ENCODE data around the gene HCFC2.

The HCFC2 gene

DNA sequence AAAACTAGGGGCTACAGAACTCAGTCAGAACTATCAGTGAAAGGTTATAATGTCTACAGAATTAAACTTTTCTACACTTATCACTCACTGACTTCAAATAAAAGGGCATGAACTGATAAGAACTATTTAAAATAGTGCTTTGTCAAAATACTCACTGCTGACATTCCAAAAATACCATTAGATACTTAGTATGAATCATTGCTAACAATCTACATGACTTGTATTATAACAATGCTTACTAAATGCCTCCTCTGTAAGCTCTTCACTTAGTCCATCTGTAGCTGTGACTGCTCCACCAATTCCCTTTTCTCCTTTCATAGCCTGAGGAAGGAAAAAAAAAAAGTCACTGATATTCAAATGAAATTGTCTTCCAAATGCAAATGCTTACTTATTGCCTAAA is 56.7 kb downstream of the HCFC2 start:
- peak; percentile 28 for DNase-seq (ENCODE audit: low read depth)

DNA sequence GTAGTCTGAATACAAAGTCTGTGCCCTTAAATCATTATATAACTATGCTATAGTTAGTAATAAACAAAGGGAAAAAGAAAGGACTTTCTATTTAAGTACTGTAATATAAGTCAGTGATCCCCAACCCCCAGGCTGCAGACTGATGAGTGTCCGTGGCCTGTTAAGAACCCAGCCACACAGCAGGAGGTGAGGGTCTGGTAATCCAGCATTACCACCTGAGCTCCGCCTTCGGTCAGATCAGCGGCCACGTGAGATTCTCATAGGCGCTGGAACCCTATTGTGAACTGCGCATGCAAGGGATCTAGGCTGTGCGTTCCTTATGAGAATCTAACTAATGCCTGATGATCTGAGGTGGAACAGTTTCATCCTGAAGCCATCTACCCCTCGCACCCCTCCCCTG is 58.0 kb downstream of the HCFC2 start:
- DNase-seq (ENCODE audit: low read depth): no peak

DNA sequence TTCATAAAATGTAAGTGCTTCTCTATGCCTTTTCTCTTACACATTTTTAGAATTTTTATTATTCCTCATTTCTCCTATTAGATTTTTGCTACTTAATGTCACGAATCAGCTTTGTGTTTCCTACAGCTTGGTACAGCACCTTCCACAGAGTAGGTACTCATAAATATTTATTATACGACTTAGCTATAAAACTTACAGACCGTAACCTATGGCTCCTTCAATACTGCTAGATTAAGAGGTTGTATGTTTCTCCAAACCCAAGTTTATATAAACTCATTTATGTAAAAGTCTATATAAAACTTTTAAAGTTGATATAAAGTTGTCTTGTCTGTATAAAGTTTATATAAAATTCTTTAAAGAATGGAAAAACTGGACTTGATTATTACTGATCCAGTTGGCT is 62.2 kb downstream of the HCFC2 start:
- DNase-seq (ENCODE audit: low read depth): no peak

DNA sequence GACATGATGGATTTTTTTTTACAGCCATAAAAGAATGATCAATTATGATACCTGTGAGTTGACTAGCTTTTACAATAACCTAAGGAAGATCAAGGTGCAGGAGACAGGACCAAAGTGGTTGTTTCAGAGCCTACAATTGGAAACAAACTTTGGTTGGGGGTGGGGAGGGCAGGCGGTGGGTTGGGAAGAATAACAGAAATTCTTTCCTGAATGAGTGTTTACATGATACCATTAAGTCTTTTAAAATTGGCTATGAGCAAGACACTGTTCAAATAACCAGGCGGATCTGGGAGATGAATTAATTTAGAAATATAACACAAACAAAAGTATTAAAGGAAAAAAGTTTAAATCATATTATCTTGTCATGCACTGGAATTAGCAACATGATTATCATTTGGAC is 66.4 kb downstream of the HCFC2 start:
- no peak for DNase-seq (ENCODE audit: low read depth)

DNA sequence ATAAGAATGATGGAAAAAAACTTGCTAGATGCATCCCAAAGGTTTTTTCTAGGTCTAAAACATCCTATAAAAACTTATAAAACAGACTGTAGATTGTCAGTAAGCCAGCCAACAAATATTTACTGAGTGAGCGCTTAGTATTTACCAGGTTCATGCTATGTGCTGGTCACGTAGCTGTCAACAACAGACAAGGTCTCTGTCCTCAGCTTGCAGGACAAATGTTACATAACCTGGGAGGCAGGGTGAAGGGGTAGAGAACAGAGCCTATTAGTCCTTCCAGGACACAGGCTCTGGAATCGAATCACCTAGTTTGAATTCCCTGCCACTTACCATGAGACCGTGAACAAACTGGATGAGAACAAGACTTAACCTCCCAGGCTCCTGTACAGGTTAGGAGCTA is 67.3 kb downstream of the HCFC2 start:
- DNase-seq (ENCODE audit: low read depth): no peak

- DNase-seq (ENCODE audit: low read depth): no peak
These were observed 68.1 kb downstream of the HCFC2 start for GRCh38 chr12:104132351-104132956.

GRCh38 chr12:104133321-104133720 is 69.0 kb downstream of the HCFC2 start:
- DNase-seq (ENCODE audit: low read depth): no peak

DNA sequence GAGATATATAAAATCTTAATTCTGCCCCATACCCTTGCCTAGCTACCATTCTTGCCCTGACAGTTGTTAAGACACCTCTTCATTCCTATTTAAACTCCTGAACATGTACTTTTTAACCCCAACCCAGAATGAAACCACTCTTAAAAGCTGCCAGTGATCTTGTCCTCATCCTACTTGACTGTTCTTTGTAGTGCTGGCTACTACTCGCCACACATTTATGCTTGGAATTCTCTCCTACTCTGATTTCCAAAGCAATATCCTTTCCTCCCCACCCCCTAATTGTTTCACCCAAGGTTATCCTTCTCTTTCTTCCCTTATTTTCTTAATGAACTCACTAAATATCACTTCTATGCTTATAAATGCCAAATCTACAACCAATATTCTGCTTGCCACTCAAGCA is 69.5 kb downstream of the HCFC2 start:
- DNase-seq (ENCODE audit: low read depth): no peak

GRCh38 chr12:104134882-104135281 is 70.6 kb downstream of the HCFC2 start:
- DNase-seq (ENCODE audit: low read depth): no peak

- no peak for DNase-seq (ENCODE audit: low read depth)
These were observed 72.2 kb downstream of the HCFC2 start for GRCh38 chr12:104136577-104136976.

- DNase-seq (ENCODE audit: low read depth): no peak
These were observed 72.9 kb downstream of the HCFC2 start for GRCh38 chr12:104137001-104137901.

DNA sequence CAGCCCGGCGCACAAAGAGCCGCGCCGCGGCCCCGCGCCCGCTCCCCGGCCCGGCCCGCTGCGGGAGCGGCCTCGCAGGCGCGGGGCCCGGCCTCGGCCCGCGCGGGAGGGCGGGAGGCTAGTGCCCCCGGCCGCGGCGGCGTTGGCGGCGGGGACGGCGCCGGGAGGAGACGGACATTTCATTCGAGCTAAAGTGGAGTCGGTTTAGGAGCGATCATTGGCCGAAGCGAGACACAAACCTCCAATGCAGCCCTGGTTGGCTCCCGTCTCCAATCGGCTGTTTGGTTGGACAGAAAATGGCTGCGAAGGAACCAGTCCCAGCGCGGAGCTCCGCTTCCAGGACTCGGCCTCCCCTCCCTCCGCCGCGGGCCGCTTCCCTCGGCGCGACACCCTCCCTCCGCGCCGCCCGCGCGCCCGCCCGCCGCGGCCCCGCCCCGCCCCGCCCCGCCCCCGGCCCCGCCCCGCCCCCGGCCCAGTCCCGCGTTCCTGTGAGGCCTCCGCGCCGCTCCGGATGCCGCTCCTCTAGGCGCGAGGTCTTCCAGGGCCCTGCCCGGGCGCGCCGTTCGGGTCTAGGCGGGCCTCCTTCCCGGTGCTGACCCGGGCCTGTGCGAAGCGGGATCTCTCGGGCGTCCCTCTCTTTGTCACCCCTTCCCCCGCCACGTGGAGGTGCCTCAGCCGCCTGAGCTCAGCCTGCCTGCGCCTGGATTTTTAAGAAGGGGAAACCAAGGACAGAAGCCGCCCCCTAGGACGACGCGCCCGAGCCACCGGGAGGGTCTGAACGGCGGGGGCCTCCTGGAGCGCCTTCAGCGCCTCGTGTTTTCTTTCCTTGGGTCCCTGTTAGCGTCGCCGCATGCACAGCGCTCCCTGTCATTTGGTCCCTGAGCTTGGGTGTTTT is 73.8 kb downstream of the HCFC2 start, which contains the start of gene NFYB:
TSS of gene NFYB (minus strand) at position 309 of the 895 bp plus-strand sequence. CDS start 2,757 bp downstream, outside the sequence.
- peak; percentile 88 for DNase-seq (ENCODE audit: low read depth)

- DNase-seq (ENCODE audit: low read depth): no peak
These were observed 74.4 kb downstream of the HCFC2 start for GRCh38 chr12:104138797-104139152.

DNA sequence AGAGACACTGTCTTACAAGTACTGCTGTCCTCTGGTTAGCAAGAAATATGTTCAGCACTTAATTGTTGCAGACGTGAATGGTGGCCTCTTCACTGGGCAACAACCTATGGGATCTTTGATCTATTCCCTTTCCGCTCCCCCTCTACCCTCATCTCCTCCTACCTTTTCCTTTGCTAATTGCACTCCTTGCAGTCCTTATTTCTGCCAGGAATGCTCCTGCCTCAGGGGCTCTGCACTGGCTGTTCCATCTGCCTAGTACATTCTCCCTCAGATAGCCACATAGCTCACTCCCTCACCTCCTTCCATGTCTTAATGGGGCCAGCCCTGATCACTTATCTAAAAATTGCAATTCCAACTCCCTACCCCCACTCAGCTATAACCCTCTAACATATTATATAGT is 78.2 kb downstream of the HCFC2 start:
- DNase-seq (ENCODE audit: low read depth): no peak

- no peak for DNase-seq (ENCODE audit: low read depth)
These were observed 78.7 kb downstream of the HCFC2 start for GRCh38 chr12:104143002-104143401.

DNA sequence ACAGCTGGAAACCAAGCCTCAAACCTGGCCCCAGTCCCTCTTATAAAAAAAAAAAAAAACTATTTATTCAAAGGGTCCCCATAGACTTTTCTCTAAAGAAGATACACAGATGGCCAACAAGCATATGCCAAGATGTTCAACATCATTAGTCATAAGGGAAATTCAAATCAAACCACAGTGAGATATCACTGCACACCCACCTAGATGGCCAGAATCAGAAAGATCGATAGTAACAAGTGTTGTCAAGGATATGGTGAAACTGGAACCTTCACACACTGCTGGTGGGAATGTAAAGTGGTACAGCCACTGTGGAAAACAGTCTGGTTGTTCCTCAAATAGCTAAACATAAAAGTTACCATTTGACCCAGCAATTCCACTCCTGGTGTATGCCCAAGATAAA is 79.6 kb downstream of the HCFC2 start:
- DNase-seq (ENCODE audit: low read depth): no peak

GRCh38 chr12:104147346-104147745 is 83.0 kb downstream of the HCFC2 start:
- DNase-seq (ENCODE audit: low read depth): no peak

- DNase-seq (ENCODE audit: low read depth): no peak
These were observed 86.1 kb downstream of the HCFC2 start for GRCh38 chr12:104150416-104150815.

GRCh38 chr12:104152685-104153241 is 88.4 kb downstream of the HCFC2 start:
- no peak for DNase-seq (ENCODE audit: low read depth)

- DNase-seq (ENCODE audit: low read depth): no peak
These were observed 90.0 kb downstream of the HCFC2 start for GRCh38 chr12:104154286-104154685.

DNA sequence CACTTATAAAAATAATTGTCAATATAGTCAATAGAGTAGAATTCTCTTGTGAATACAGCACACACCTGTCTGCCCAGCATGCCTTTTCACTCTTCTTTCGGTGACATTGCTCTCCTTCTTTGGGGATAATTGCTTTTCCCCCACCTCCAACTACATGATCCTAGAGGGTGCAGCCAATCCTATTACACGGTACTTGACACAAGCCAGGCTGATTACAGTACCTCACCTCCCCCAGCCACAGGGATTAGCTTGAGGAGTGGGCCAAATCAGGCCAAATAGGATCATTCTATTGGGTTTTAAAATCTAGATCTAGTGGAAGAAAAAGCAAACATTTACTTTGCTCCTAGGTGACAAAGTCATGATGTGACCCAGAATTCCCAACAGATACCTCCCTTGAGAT is 90.5 kb downstream of the HCFC2 start:
- no peak for DNase-seq (ENCODE audit: low read depth)
